Colonic mucosa (tissue), 4 donors: ENCODE data around the gene PNPLA5. TPM values are rescaled to one million over a fixed set of nuclear protein-coding genes. Genes with fewer than 3 reads are reported as not detected.

Experiments
- DNase-seq: peaks from one replicate; pipeline ENCODE4 v3.0.0-alpha.2; 2020
- H3K27ac ChIP-seq: fragments of 200-600 bp; one replicate; pipeline ENCODE4 v1.8.0; 2021
- H3K27me3 ChIP-seq: fragments of 200-600 bp; one replicate; pipeline ENCODE4 v1.8.0; 2021
- H3K36me3 ChIP-seq: fragments of 200-600 bp; one replicate; pipeline ENCODE4 v1.8.0; 2021
- H3K4me1 ChIP-seq: fragments of 200-600 bp; one replicate; pipeline ENCODE4 v1.8.0; 2021; ENCODE audit warnings: mild to moderate bottlenecking
- H3K4me3 ChIP-seq: fragments of 200-600 bp; one replicate; pipeline ENCODE4 v1.8.0; 2021
- H3K9ac ChIP-seq, 2 donors: one replicate each; pipeline ENCODE4 v1.7.0; 2013; ENCODE audit warnings: control low read depth in 2 of 2, low read depth in 2 of 2, low read length in 2 of 2
- H3K9me3 ChIP-seq: fragments of 200-600 bp; one replicate; pipeline ENCODE4 v1.8.0; 2021
- intact Hi-C: fragments of 100-400 bp; cut with DNase I; formaldehyde crosslinking; loops from one replicate; pipeline ENCODE4 v1.14.1; 2022
- total RNA-seq, 2 donors: library from RNA; stranded (reverse); fragmentation: NEBNext Ultra II Directional in 1 of 2; extraction: Animal tissue kit (Norgen Biotek cat#: 25700) in 1 of 2; gene quantifications; one replicate each; pipeline ENCODE4 v1.2.1, GENCODE V29; 2021
- TF ChIP-seq, protein P1 (sequence below): fragments of 200-600 bp; IDR thresholded peaks from one replicate; pipeline ENCODE4 v1.8.0; 2022; ENCODE audit warnings: antibody characterized with exemption, mild to moderate bottlenecking
- donor health status: healthy.
- donor health status: DM: no; HTN: no; CAD: no.
- donor health status: DM: no; HTN: no; CAD: no.

The PNPLA5 gene
- total RNA-seq, 2 donors from 2014 or later = not detected

DNA sequence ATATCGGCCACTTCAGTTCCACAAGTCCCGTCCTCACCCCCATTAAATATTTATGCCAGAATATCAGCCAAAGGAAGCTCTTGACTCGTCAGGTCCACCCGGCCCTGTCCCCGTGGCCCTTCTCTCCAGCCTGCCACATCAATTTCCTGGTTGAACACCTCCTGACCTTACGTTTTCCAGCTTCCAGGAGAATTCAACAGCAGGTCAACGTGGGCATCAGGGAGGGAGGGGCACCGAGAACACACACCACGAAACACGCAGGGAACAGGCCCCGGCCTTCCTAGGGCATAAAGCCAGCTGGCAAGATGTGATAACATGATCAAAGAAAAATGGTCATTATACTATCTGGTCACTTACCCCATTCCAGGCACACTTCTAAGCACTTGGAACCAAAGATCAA, 44.8 kb downstream of the PNPLA5 start:
- Histone ChIP-seq H3K4me1 (no peaks in the 10 kb centered on the region), H3K36me3 (no peaks in the 10 kb centered on the region), H3K27me3 (no peaks in the 10 kb centered on the region), H3K27ac (no peak overlapping the region), H3K9ac (no peak overlapping the region), H3K9me3 (no peaks in the 10 kb centered on the region), H3K4me3 (no peak overlapping the region)
- intact Hi-C loops = loop anchor here (10.0 kb wide), 1 partner anchor 58 kb away; no protein-coding TSS in a partner anchor
- TF ChIP-seq, protein P1, sequence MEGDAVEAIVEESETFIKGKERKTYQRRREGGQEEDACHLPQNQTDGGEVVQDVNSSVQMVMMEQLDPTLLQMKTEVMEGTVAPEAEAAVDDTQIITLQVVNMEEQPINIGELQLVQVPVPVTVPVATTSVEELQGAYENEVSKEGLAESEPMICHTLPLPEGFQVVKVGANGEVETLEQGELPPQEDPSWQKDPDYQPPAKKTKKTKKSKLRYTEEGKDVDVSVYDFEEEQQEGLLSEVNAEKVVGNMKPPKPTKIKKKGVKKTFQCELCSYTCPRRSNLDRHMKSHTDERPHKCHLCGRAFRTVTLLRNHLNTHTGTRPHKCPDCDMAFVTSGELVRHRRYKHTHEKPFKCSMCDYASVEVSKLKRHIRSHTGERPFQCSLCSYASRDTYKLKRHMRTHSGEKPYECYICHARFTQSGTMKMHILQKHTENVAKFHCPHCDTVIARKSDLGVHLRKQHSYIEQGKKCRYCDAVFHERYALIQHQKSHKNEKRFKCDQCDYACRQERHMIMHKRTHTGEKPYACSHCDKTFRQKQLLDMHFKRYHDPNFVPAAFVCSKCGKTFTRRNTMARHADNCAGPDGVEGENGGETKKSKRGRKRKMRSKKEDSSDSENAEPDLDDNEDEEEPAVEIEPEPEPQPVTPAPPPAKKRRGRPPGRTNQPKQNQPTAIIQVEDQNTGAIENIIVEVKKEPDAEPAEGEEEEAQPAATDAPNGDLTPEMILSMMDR = no peak
- no peak for DNase-seq

DNA sequence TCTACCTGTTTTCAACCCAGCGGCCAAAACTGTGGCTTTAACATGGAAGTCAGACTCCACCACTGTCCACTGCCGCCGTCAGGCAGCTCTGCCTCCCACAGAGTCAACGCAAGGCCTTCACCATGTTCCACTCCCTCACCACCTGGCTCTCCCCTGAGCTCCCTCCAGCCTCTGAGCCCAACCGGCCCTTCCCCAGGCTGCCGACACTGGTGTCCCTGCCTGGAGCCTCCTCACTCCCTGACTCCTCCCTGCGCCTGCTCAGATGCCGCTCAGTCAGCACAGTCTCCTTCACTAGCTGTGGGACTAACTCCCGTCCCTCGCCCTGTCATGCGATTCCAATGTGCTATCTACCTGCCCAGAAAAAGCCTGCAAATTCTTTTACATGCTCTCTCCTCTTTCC, 45.8 kb downstream of the PNPLA5 start:
- no peaks in the 10 kb centered on the region for H3K9me3 ChIP-seq
- H3K27ac ChIP-seq = no peak overlapping the region
- no peak overlapping the region for H3K4me3 ChIP-seq
- H3K9ac ChIP-seq = no peak overlapping the region
- H3K4me1 ChIP-seq = no peaks in the 10 kb centered on the region
- intact Hi-C loops = loop anchor here (10.0 kb wide), 1 partner anchor 59 kb away; no protein-coding TSS in a partner anchor
- H3K27me3 ChIP-seq = no peaks in the 10 kb centered on the region
- DNase-seq = no peak
- no peaks in the 10 kb centered on the region for H3K36me3 ChIP-seq
- TF ChIP-seq, protein P1 = no peak

DNA sequence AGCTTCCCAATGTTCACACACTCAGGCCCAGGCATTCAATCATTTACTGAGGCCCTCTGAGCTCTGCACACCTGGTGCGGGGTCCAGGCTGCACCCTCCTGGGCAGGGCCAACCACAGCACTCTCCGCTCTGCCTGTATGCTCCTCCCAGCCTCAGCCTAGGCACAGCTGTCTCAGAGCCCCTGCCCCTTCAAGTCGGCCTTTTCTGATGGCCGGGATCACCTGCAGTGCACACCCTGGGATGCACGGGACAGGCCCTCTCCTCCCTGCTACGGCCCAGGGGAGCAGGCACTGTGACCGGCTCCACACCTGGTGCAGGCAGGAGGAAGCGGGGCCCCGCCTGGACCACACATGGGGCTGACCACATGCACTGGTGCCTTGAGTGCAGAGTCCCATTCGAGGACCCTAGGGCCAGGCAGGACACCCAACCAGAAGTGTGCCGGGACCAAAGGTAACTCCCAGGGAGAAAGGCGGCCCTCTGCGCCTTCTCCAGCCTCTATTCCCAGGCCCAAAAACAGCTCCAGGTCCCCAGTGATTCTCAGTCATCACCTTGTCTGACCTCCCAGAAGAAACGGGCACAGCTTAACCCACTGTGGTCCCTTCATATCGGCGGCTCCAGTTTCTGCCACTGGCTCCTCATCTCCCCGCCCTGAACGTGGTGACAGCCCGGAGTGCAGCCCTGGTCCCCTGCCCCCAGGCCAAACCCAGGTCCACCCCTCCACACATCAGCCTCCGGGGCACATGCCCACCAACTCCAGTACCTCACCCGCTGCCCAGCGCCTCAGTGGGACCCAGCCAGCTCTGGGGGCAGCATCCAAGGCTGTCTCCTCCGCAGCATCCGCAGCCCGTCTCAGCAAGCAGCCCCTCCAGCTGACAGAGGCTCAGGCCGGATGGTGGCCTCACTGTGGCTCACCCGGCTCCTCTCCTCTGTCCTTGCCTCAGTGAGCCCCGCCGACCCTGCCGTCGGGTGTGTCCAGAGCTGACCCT, 47.0 kb downstream of the PNPLA5 start:
- DNase-seq = no peak
- H3K9me3 ChIP-seq = no peaks in the 10 kb centered on the region
- no peaks in the 10 kb centered on the region for H3K36me3 ChIP-seq
- no peak overlapping the region for H3K27ac ChIP-seq
- H3K27me3 ChIP-seq = no peaks in the 10 kb centered on the region
- H3K4me1 ChIP-seq = no peaks in the 10 kb centered on the region
- TF ChIP-seq, protein P1 = no peak
- no peak overlapping the region for H3K9ac ChIP-seq
- H3K4me3 ChIP-seq = no peak overlapping the region
- intact Hi-C loops = loop anchor here (10.0 kb wide), 1 partner anchor 60 kb away; no protein-coding TSS in a partner anchor

DNA sequence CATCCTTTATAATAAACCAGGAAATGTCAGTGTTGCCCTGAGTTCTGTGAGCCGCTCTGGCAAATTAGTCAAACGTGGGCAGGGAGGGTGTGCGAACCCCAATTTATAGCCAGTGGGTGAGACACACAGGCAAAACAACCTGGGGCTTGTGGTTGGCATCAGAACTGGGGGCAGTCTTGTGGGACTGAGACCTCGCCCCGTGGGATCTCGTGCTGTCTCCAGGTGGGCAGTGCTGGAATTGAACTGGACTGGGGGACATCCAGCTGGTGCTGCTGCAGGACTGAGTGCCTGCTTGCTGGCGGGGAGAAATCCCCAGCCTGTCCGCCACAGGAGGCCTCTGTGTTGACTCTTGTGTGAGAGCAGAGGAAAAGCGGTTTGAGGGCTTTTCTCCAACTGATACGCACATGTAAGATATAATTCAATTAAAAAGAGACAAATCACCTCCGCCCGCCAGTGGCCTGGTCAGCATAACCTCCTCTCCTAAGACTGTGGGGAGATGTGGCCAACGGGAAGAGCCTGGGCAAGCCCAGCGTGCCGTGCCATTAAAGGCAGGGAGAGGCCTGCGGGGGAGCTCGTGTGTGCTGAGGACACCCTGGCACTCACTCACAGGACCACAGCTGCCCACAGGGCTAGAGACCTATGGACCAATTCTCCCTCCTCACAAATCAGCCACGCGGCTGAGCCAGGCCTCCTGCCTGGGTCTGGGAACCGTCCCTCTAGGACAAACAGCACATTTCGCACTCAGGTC, 47.9 kb downstream of the PNPLA5 start:
- no peak overlapping the region for H3K27ac ChIP-seq
- TF ChIP-seq, protein P1 = no peak
- DNase-seq = no peak
- no peaks in the 10 kb centered on the region for H3K36me3 ChIP-seq
- no peak overlapping the region for H3K9ac ChIP-seq
- intact Hi-C loops = loop anchor here (10.0 kb wide), 1 partner anchor 61 kb away; no protein-coding TSS in a partner anchor
- H3K4me3 ChIP-seq = no peak overlapping the region
- no peaks in the 10 kb centered on the region for H3K4me1 ChIP-seq
- H3K9me3 ChIP-seq = no peaks in the 10 kb centered on the region
- H3K27me3 ChIP-seq = no peaks in the 10 kb centered on the region

DNA sequence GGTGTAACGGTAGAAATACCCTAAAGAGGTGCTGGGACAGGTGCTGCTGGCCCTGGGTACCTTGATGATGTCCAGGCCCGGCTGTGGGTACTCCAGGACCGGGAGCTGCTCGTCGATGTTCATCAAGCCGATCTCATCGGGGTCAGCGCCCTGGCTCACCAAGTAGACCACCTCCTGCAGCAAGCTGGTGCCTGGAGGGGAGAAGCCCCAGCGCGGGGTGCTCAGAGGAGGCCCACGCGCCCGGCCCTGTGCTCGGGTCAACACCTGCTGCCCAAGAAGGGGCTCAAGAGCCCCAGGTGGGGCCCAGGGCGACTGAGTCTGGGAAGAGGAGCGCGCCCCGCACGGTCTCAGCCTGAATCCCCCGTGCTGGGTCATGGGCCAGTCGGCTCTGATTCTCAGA, 50.1 kb downstream of the PNPLA5 start:
- DNase-seq = no peak
- intact Hi-C loops = loop anchor here (10.0 kb wide), 1 partner anchor 63 kb away; no protein-coding TSS in a partner anchor

More for the DNA sequence above, 50.1 kb downstream of the PNPLA5 start:
- Histone ChIP-seq H3K4me3 (no peak overlapping the region), H3K9ac (no peak overlapping the region), H3K27me3 (no peaks in the 10 kb centered on the region), H3K4me1 (no peaks in the 10 kb centered on the region), H3K9me3 (no peaks in the 10 kb centered on the region), H3K36me3 (no peaks in the 10 kb centered on the region), H3K27ac (no peak overlapping the region)
- TF ChIP-seq, protein P1 = no peak
